H9 (cell line): ENCODE measurements around the gene AEBP2. TPM values are rescaled to one million over a fixed set of nuclear protein-coding genes. Genes with fewer than 3 reads are reported as not detected.
A peak's percentile ranks its signal among the peaks of the same experiment; 100 is the strongest.

ENCODE experiments used
- DNase-seq: peaks from one replicate; pipeline ENCODE4 v3.0.0-alpha.2; 2017
- H2AFZ ChIP-seq: one replicate; pipeline ENCODE4 v1.6.1; 2013; ENCODE audit warnings: mild to moderate bottlenecking, low read length, control low read depth, moderate library complexity
- H2AK5ac ChIP-seq: 2 replicates; pipeline ENCODE4 v1.6.1; 2013; ENCODE audit warnings: low read length, control low read depth, mixed read lengths; ENCODE audit not compliant: insufficient read length
- H2BK120ac ChIP-seq: one replicate; pipeline ENCODE4 v1.6.1; 2013; ENCODE audit warnings: low read depth, mild to moderate bottlenecking, low read length, control low read depth, inconsistent platforms; ENCODE audit not compliant: poor library complexity, severe bottlenecking
- H2BK12ac ChIP-seq: 2 replicates; pipeline ENCODE4 v1.6.1; 2013; ENCODE audit warnings: low read length, control low read depth, mixed read lengths, low read depth; ENCODE audit not compliant: insufficient read length
- H2BK15ac ChIP-seq: 2 replicates; pipeline ENCODE4 v1.6.1; 2013; ENCODE audit warnings: low read depth, low read length, control low read depth
- H2BK20ac ChIP-seq: one replicate; pipeline ENCODE4 v1.6.1; 2013; ENCODE audit warnings: low read depth, mild to moderate bottlenecking, low read length, control low read depth, inconsistent platforms; ENCODE audit not compliant: poor library complexity, severe bottlenecking
- H2BK5ac ChIP-seq: 2 replicates; pipeline ENCODE4 v1.6.1; 2013; ENCODE audit warnings: low read length, control low read depth, mixed read lengths; ENCODE audit not compliant: insufficient read length
- H3K14ac ChIP-seq: 2 replicates; pipeline ENCODE4 v1.6.1; 2013; ENCODE audit warnings: low read length, control low read depth; ENCODE audit not compliant: insufficient read depth
- H3K18ac ChIP-seq: 2 replicates; pipeline ENCODE4 v1.6.1; 2013; ENCODE audit warnings: low read depth, mild to moderate bottlenecking, mixed read lengths, low read length, control low read depth; ENCODE audit not compliant: insufficient read length
- H3K23ac ChIP-seq: 2 replicates; pipeline ENCODE4 v1.6.1; 2013; ENCODE audit warnings: low read length, control low read depth, mixed read lengths, low read depth; ENCODE audit not compliant: insufficient read length
- H3K23me2 ChIP-seq: 2 replicates; pipeline ENCODE4 v1.6.1; 2013; ENCODE audit warnings: low read depth, mild to moderate bottlenecking, mixed read lengths, low read length, control low read depth; ENCODE audit not compliant: insufficient read length, poor library complexity, severe bottlenecking
- H3K27ac ChIP-seq: 2 replicates; pipeline ENCODE4 v1.5.1; 2013; ENCODE audit warnings: low read length, control low read depth, mixed read lengths, low read depth; ENCODE audit not compliant: insufficient read length
- H3K27me3 ChIP-seq: 2 replicates; pipeline ENCODE4 v1.6.1; 2013; ENCODE audit warnings: low read length, control low read depth, inconsistent platforms; ENCODE audit not compliant: insufficient read depth
- H3K4ac ChIP-seq: 2 replicates; pipeline ENCODE4 v1.6.1; 2013; ENCODE audit warnings: low read depth, mild to moderate bottlenecking, control low read depth, inconsistent platforms, low read length, moderate library complexity
- H3K4me1 ChIP-seq: 2 replicates; pipeline ENCODE4 v1.6.1; 2013; ENCODE audit warnings: low read length, control low read depth, inconsistent platforms; ENCODE audit not compliant: insufficient read depth
- H3K4me2 ChIP-seq: 2 replicates; pipeline ENCODE4 v1.6.1; 2013; ENCODE audit warnings: low read length, control low read depth, mixed read lengths; ENCODE audit not compliant: insufficient read length, insufficient read depth
- H3K56ac ChIP-seq: 2 replicates; pipeline ENCODE4 v1.6.1; 2013; ENCODE audit warnings: low read depth, mild to moderate bottlenecking, mixed read lengths, low read length, control low read depth; ENCODE audit not compliant: insufficient read length
- H3K79me1 ChIP-seq: 2 replicates; pipeline ENCODE4 v1.6.1; 2013; ENCODE audit warnings: low read depth, mild to moderate bottlenecking, moderate library complexity, low read length, control low read depth, inconsistent platforms; ENCODE audit not compliant: insufficient read depth, poor library complexity, severe bottlenecking
- H3K79me2 ChIP-seq: 2 replicates; pipeline ENCODE4 v1.6.1; 2013; ENCODE audit warnings: low read length, control low read depth, inconsistent platforms; ENCODE audit not compliant: insufficient read depth
- H3K9ac ChIP-seq: 2 replicates; pipeline ENCODE4 v1.6.1; 2013; ENCODE audit warnings: low read length, control low read depth, mixed read lengths; ENCODE audit not compliant: insufficient read length; ENCODE audit errors: extremely low read depth
- H3K9me3 ChIP-seq: one replicate; pipeline ENCODE4 v1.6.1; 2013; ENCODE audit warnings: low read depth, low read length, inconsistent platforms; ENCODE audit not compliant: control insufficient read depth
- H3T11ph ChIP-seq: one replicate; pipeline ENCODE4 v1.6.1; 2013; ENCODE audit warnings: mild to moderate bottlenecking, low read length, control low read depth, inconsistent platforms
- H4K20me1 ChIP-seq: one replicate; pipeline ENCODE4 v1.6.1; 2013; ENCODE audit not compliant: control insufficient read depth, insufficient read length, insufficient read depth
- H4K5ac ChIP-seq: 2 replicates; pipeline ENCODE4 v1.6.1; 2013; ENCODE audit warnings: low read depth, mild to moderate bottlenecking, mixed read lengths, low read length, control low read depth; ENCODE audit not compliant: insufficient read length
- H4K8ac ChIP-seq: replicated peaks from 2 replicates; pipeline ENCODE4 v1.6.1; 2013; ENCODE audit warnings: low read length, control low read depth, mixed read lengths, low read depth; ENCODE audit not compliant: insufficient read length
- H4K91ac ChIP-seq: 2 replicates; pipeline ENCODE4 v1.6.1; 2013; ENCODE audit warnings: low read depth, mild to moderate bottlenecking, moderate library complexity, mixed read lengths, low read length, control low read depth; ENCODE audit not compliant: insufficient read length
- H3K27ac Mint-ChIP-seq, 3 experiments: 2 replicates in 2 of 3; 3 replicates in 1 of 3; pipeline ENCODE4 v1.8.0; 2020 to 2021; ENCODE audit warnings: mixed read lengths in 3 of 3, mild to moderate bottlenecking in 1 of 3, moderate library complexity in 1 of 3
- H3K27me3 Mint-ChIP-seq: 2 replicates; pipeline ENCODE4 v1.8.0; 2021; ENCODE audit warnings: low read depth, mild to moderate bottlenecking, moderate library complexity, mixed read lengths
- H3K36me3 Mint-ChIP-seq, 3 experiments: 2 replicates in 2 of 3; 3 replicates in 1 of 3; pipeline ENCODE4 v1.8.0; 2020 to 2021; ENCODE audit warnings: low read depth in 3 of 3, mixed read lengths in 3 of 3; ENCODE audit not compliant: insufficient read depth in 1 of 3
- H3K4me1 Mint-ChIP-seq, 2 experiments: 2 replicates each; pipeline ENCODE4 v1.8.0; 2020; ENCODE audit warnings: mixed read lengths in 2 of 2
- H3K4me3 Mint-ChIP-seq, 2 experiments: 2 replicates in 1 of 2; 3 replicates in 1 of 2; pipeline ENCODE4 v1.8.0; 2020 to 2021; ENCODE audit warnings: mild to moderate bottlenecking in 2 of 2, mixed read lengths in 2 of 2, moderate library complexity in 1 of 2
- H3K9me3 Mint-ChIP-seq, 2 experiments: 2 replicates in 1 of 2; 3 replicates in 1 of 2; pipeline ENCODE4 v1.8.0; 2020; ENCODE audit warnings: mild to moderate bottlenecking in 2 of 2, mixed read lengths in 2 of 2, moderate library complexity in 1 of 2
- WGBS: extraction: QIAGEN DNeasy Blood & Tissue Kit; methylation state at CpG from one replicate; pipeline ENCODE4 v1.1.7; 2013; ENCODE audit warnings: missing lambda C conversion rate, low lambda C conversion rate, mixed read lengths; ENCODE audit not compliant: insufficient read length; ENCODE audit errors: extremely low coverage; 5-methylcytosine and 5-hydroxymethylcytosine counted together
- total RNA-seq: library from RNA; stranded (reverse); gene quantifications from 2 replicates; pipeline ENCODE4 v1.2.1, GENCODE V29; 2021
- TF ChIP-seq, protein P1 (sequence below): fragments of 200-600 bp; sonication (generic); conservative IDR thresholded peaks from 3 replicates; pipeline ENCODE4 v1.8.0; 2021; ENCODE audit warnings: antibody characterized with exemption, mild to moderate bottlenecking

AEBP2 gene
- total RNA-seq, 1 experiment from 2014 or later = 82.8 TPM

DNA sequence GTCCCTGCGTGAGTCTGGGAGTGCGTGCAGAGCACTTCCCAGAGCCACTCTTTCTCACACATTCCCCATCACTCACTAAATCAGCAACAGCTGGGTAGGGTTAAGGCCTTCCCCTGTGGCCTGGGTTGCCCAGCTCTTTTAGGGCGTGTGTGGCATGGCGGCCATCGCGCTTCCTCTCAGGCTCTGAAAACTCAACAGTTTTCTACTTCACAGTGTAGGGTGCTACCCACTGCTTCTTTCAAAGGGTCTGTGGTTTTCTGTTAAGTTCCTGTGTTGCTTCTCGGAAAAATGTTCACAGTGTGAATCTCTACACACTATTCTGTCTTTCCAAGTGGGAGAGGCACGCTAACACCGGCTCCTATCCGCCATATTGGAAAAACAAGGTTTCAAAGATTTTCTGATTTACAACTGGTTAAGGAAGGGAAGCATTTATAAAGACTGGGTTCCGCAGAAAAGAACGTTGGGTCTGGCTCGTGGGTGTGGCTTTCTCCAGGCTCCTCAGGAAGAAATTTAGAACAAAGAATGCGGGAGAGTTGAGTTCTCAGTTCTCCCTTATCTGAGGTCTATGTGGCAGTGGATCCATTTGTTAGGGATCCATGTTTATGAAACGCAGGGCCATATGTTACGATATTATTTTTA, 34.9 kb upstream of the AEBP2 start:
- H2BK12ac ChIP-seq = no peak overlapping the region
- peaks cover 22 to 29% of the 10 kb centered on the region in 2 experiments for H3K4me1 Mint-ChIP-seq

More for the DNA sequence above, 34.9 kb upstream of the AEBP2 start:
- Histone ChIP-seq H3K14ac (no peak overlapping the region; the same call in 1 of the 2 replicates), H3K79me2 (no peaks in the 10 kb centered on the region), H3K23me2 (no peaks in the 10 kb centered on the region), H3K4me2 (no peak overlapping the region), H3K4ac (no peak overlapping the region), H3K9ac (no peak overlapping the region), H4K8ac (no peak overlapping the region), H4K5ac (no peak overlapping the region), H4K91ac (no peak overlapping the region), H2BK120ac (no peak overlapping the region), H2BK5ac (no peak overlapping the region), H3K56ac (no peak overlapping the region), H2AK5ac (no peak overlapping the region), H3K18ac (no peak overlapping the region), H3T11ph (no peak overlapping the region), H3K27ac (no peak overlapping the region), H3K4me1 (no peaks in the 10 kb centered on the region), H4K20me1 (no peaks in the 10 kb centered on the region), H2BK20ac (no peak overlapping the region), H3K79me1 (no peaks in the 10 kb centered on the region), H3K27me3 (no peaks in the 10 kb centered on the region), H3K9me3 (no peaks in the 10 kb centered on the region), H2BK15ac (no peak overlapping the region), H2AFZ (no peak overlapping the region), H3K23ac (no peak overlapping the region)
- Mint-ChIP-seq H3K27me3 (no peaks in the 10 kb centered on the region), H3K36me3 (no peaks in the 10 kb centered on the region), H3K9me3 (no peaks in the 10 kb centered on the region), H3K27ac (peak overlapping the region in 1 of 3 experiments; percentile 5; a peak in 1 of 7 replicates), H3K4me3 (no peak overlapping the region)
- TF ChIP-seq, protein P1, sequence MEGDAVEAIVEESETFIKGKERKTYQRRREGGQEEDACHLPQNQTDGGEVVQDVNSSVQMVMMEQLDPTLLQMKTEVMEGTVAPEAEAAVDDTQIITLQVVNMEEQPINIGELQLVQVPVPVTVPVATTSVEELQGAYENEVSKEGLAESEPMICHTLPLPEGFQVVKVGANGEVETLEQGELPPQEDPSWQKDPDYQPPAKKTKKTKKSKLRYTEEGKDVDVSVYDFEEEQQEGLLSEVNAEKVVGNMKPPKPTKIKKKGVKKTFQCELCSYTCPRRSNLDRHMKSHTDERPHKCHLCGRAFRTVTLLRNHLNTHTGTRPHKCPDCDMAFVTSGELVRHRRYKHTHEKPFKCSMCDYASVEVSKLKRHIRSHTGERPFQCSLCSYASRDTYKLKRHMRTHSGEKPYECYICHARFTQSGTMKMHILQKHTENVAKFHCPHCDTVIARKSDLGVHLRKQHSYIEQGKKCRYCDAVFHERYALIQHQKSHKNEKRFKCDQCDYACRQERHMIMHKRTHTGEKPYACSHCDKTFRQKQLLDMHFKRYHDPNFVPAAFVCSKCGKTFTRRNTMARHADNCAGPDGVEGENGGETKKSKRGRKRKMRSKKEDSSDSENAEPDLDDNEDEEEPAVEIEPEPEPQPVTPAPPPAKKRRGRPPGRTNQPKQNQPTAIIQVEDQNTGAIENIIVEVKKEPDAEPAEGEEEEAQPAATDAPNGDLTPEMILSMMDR = no peak
- no peak for DNase-seq
- WGBS = no CpG with 5 or more reads among the region's 16 CpGs
